ENCODE results near the gene SUMF1. TPM values are rescaled to one million over a fixed set of nuclear protein-coding genes. Genes with fewer than 3 reads are reported as not detected.

SUMF1 gene
- total RNA-seq, 1 donor from 2014 or later: 8.6 TPM

DNA sequence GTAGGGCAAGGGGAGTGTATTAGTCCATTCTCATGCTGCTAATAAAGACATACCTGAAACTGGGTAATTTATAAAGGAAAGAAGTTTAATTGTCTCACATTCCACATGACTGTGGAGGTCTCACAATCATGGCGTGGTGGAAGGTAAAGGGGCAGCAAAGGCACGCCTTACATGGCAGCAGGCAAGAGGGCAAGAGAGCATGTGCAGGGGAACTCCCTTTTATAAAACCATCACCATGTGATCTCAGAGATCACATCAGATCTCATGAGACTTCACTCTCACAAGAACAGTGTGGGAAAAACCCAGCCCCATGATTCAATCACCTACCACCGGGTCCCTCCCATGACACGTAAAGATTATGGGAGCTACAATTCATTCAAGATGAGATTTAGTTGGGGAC, 41.4 kb downstream of the SUMF1 start:
- H3K4me3 ChIP-seq: no peak overlapping the region
- DNase-seq: no peak
- intact Hi-C loops (cut with micrococcal nuclease): no loop called here
- no peaks in the 10 kb centered on the region for H3K36me3 ChIP-seq
- H3K9me3 ChIP-seq (replicated peaks): no peaks in the 10 kb centered on the region
- H3K4me1 ChIP-seq: peaks cover 13% of the 10 kb centered on the region
- TF ChIP-seq, protein P1, sequence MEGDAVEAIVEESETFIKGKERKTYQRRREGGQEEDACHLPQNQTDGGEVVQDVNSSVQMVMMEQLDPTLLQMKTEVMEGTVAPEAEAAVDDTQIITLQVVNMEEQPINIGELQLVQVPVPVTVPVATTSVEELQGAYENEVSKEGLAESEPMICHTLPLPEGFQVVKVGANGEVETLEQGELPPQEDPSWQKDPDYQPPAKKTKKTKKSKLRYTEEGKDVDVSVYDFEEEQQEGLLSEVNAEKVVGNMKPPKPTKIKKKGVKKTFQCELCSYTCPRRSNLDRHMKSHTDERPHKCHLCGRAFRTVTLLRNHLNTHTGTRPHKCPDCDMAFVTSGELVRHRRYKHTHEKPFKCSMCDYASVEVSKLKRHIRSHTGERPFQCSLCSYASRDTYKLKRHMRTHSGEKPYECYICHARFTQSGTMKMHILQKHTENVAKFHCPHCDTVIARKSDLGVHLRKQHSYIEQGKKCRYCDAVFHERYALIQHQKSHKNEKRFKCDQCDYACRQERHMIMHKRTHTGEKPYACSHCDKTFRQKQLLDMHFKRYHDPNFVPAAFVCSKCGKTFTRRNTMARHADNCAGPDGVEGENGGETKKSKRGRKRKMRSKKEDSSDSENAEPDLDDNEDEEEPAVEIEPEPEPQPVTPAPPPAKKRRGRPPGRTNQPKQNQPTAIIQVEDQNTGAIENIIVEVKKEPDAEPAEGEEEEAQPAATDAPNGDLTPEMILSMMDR (IDR thresholded peaks at IDR 0.05; ENCODE audit: borderline replicate concordance): no peak
- H3K27me3 ChIP-seq (ENCODE audit: low read depth): no peaks in the 10 kb centered on the region
- H3K27ac ChIP-seq (replicated peaks): peak overlapping the region; percentile 41

DNA sequence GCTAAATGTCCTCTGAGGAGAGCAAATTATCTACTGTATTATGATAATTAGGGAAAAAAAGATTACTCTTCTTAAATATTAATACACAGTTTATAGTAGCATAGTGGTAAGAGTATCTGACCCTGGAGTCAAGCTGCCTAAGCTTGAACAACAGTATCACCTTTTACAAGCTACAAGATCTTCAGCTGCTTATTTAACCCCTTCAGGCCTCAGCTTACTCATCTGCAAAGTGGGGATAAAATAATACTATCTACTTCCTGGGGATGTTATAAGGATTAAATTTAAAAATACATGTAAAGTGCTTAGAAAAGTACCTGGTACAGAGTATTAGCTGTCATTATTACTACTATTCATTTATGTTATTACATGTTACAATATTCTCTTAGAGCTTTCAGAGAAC, 42.0 kb downstream of the SUMF1 start:
- TF ChIP-seq, protein P1 (IDR thresholded peaks at IDR 0.05; ENCODE audit: borderline replicate concordance): no peak
- Histone ChIP-seq H3K4me1 (peaks cover 10% of the 10 kb centered on the region), H3K9me3 (replicated peaks) (no peaks in the 10 kb centered on the region), H3K36me3 (peaks cover under 1% of the 10 kb centered on the region), H3K4me3 (no peak overlapping the region), H3K27me3 (ENCODE audit: low read depth) (no peaks in the 10 kb centered on the region), H3K27ac (replicated peaks) (no peak overlapping the region)
- DNase-seq: no peak
- intact Hi-C loops (cut with micrococcal nuclease): no loop called here

DNA sequence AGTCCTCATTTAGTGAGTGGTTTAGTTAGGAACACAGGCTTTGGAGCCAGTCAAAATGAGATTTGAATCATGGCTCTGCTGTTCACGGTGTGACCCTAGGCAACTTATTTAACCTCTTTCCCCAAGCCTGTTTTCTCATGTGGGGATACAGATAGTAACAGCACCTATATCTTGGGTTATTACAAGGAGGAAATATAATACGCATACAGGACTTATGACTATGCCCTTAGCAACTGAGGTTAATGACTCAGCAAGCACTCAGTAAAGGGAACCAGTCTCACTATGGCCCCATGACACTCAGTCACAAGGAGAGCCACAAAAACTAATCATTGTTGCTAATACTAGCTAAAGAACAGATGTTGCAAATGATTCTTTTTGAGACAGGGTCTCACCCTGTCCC, 45.9 kb downstream of the SUMF1 start:
- Histone ChIP-seq H3K27ac (replicated peaks) (no peak overlapping the region), H3K27me3 (ENCODE audit: low read depth) (no peaks in the 10 kb centered on the region), H3K9me3 (replicated peaks) (no peaks in the 10 kb centered on the region), H3K4me3 (no peak overlapping the region), H3K4me1 (peaks cover 16% of the 10 kb centered on the region), H3K36me3 (peaks cover 23% of the 10 kb centered on the region)
- intact Hi-C loops (cut with micrococcal nuclease): no loop called here
- no peak for DNase-seq
- TF ChIP-seq, protein P1 (IDR thresholded peaks at IDR 0.05; ENCODE audit: borderline replicate concordance): no peak

DNA sequence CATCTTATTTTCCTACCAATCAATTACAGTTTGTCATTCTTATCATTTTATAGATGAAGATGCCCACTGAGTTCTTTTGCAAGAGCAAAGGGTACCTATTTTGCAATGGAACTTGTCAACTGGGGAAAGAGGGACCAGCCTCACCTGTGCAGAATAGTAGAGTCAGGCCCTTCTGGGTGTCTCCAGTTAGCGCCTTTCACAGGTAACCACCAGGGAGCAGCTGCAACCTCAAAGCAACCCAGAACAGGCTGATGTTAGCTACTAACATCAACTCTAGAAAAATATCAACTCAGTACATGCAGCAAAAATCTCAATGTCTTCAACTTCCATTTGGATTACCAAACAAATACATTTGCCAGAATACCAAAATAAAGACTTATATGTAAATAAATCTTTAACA, 47.1 kb downstream of the SUMF1 start:
- no peaks in the 10 kb centered on the region for H3K9me3 ChIP-seq (replicated peaks)
- TF ChIP-seq, protein P1 (IDR thresholded peaks at IDR 0.05; ENCODE audit: borderline replicate concordance): no peak

DNA sequence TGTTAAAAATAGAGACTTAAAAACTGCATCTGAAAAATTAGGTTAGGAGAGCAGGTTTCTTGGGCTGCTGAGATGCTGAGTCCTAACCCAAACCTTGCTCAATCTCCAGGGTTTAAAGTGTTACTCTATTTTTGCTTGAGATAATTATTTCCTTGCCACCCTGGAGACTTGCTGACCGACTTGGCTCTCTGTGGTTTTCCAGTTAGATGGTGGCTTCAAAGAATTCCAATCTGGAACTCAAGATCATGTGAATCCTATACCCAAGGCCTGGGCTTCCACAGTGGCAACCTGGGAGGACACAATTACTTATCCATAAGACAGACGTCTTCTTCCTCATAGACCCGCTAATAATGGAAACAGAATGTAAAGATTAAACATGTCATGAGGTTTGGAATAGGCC, 47.7 kb downstream of the SUMF1 start:
- no peak overlapping the region for H3K27ac ChIP-seq (replicated peaks)
- H3K4me3 ChIP-seq: no peak overlapping the region
- DNase-seq: no peak
- H3K36me3 ChIP-seq: peaks cover 38% of the 10 kb centered on the region
- H3K27me3 ChIP-seq (ENCODE audit: low read depth): no peaks in the 10 kb centered on the region
- peaks cover 16% of the 10 kb centered on the region for H3K4me1 ChIP-seq
- no peaks in the 10 kb centered on the region for H3K9me3 ChIP-seq (replicated peaks)
- TF ChIP-seq, protein P1 (IDR thresholded peaks at IDR 0.05; ENCODE audit: borderline replicate concordance): no peak
- intact Hi-C loops (cut with micrococcal nuclease): no loop called here

More for the DNA sequence above, 47.1 kb downstream of the SUMF1 start:
- Histone ChIP-seq H3K4me1 (peaks cover 16% of the 10 kb centered on the region), H3K4me3 (no peak overlapping the region), H3K27ac (replicated peaks) (no peak overlapping the region), H3K27me3 (ENCODE audit: low read depth) (no peaks in the 10 kb centered on the region), H3K36me3 (peaks cover 36% of the 10 kb centered on the region)
- no peak for DNase-seq
- intact Hi-C loops (cut with micrococcal nuclease): no loop called here

DNA sequence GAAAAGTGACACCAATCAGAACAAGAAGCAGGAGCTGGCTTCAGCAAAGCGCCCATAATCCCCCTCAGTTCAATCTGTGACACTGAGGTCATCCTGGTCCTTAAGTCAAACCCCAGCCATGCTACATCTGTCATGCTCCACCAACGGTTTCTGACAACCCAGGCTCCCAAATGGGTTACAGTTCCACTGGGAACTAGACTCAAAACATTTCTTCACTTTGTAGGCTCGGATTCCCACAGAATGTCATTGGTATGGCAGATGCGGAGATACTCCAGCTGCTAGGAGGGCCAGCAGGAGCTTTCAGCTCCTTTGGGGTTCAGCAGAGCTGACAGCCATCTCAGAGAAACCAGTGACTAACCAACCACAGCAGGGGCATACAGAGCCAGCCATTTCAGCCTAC, 48.9 kb downstream of the SUMF1 start:
- no peaks in the 10 kb centered on the region for H3K27me3 ChIP-seq (ENCODE audit: low read depth)
- intact Hi-C loops (cut with micrococcal nuclease): no loop called here
- no peak for DNase-seq
- no peaks in the 10 kb centered on the region for H3K9me3 ChIP-seq (replicated peaks)
- no peak overlapping the region for H3K4me3 ChIP-seq
- TF ChIP-seq, protein P1 (IDR thresholded peaks at IDR 0.05; ENCODE audit: borderline replicate concordance): no peak
- H3K27ac ChIP-seq (replicated peaks): peak overlapping the region; percentile 69
- peaks cover 16% of the 10 kb centered on the region for H3K4me1 ChIP-seq
- H3K36me3 ChIP-seq: peaks cover 41% of the 10 kb centered on the region

Data from left ventricle myocardium inferior (tissue), 1 donor.